ENCODE measurements around the gene ZMAT5.

Gene ZMAT5

GRCh38 chr22:29733362-29734201, 33.2 kb downstream of the ZMAT5 start:
- Histone ChIP-seq H3K27ac (ENCODE audit: low read length) (no peak overlapping the region), H3K79me2 (ENCODE audit: low read length) (no peaks in the 10 kb centered on the region), H3K4me1 (ENCODE audit: low read length) (no peaks in the 10 kb centered on the region), H4K20me1 (ENCODE audit: insufficient read depth, low read length) (no peaks in the 10 kb centered on the region), H3K36me3 (replicated peaks; ENCODE audit: insufficient read depth, low read length) (no peaks in the 10 kb centered on the region), H3K9me2 (replicated peaks; ENCODE audit: insufficient read depth, low read length) (no peaks in the 10 kb centered on the region), H3K4me2 (ENCODE audit: low read depth, low read length) (no peak overlapping the region), H3K9ac (ENCODE audit: low read length) (no peak overlapping the region), H3K27me3 (replicated peaks; ENCODE audit: insufficient read depth, low read length) (no peaks in the 10 kb centered on the region), H2AFZ (ENCODE audit: low read length) (no peak overlapping the region), H3F3A (ENCODE audit: insufficient read depth, low read length) (no peaks in the 10 kb centered on the region), H3K9me3 (replicated peaks; ENCODE audit: insufficient read depth, low read length) (no peaks in the 10 kb centered on the region), H3K4me3 (ENCODE audit: low read length) (no peak overlapping the region)
- TF ChIP-seq EZH2phosphoT487 (IDR thresholded peaks at IDR 0.05; ENCODE audit: low read length) (no peak), EZH2 (optimal IDR thresholded peaks at IDR 0.05; ENCODE audit: low read depth, low read length) (no peak), CTCF (IDR thresholded peaks at IDR 0.05; ENCODE audit: low read length) (no peak)
- DNase-seq: no peak

GRCh38 chr22:29732883-29733282, 33.9 kb downstream of the ZMAT5 start:
- Histone ChIP-seq H3K27ac (ENCODE audit: low read length) (no peak overlapping the region), H3K27me3 (replicated peaks; ENCODE audit: insufficient read depth, low read length) (no peaks in the 10 kb centered on the region), H3K4me2 (ENCODE audit: low read depth, low read length) (no peak overlapping the region), H3K36me3 (replicated peaks; ENCODE audit: insufficient read depth, low read length) (no peaks in the 10 kb centered on the region), H3F3A (ENCODE audit: insufficient read depth, low read length) (no peaks in the 10 kb centered on the region), H3K4me3 (ENCODE audit: low read length) (no peak overlapping the region), H2AFZ (ENCODE audit: low read length) (no peak overlapping the region), H3K9me3 (replicated peaks; ENCODE audit: insufficient read depth, low read length) (no peaks in the 10 kb centered on the region), H3K79me2 (ENCODE audit: low read length) (no peaks in the 10 kb centered on the region), H3K9me2 (replicated peaks; ENCODE audit: insufficient read depth, low read length) (no peaks in the 10 kb centered on the region), H4K20me1 (ENCODE audit: insufficient read depth, low read length) (no peaks in the 10 kb centered on the region), H3K9ac (ENCODE audit: low read length) (no peak overlapping the region), H3K4me1 (ENCODE audit: low read length) (no peaks in the 10 kb centered on the region)
- no peak for DNase-seq
- TF ChIP-seq EZH2 (optimal IDR thresholded peaks at IDR 0.05; ENCODE audit: low read depth, low read length) (no peak), EZH2phosphoT487 (IDR thresholded peaks at IDR 0.05; ENCODE audit: low read length) (no peak), CTCF (IDR thresholded peaks at IDR 0.05; ENCODE audit: low read length) (no peak)

GRCh38 chr22:29731058-29731850, 35.6 kb downstream of the ZMAT5 start:
- Histone ChIP-seq H4K20me1 (ENCODE audit: insufficient read depth, low read length) (no peaks in the 10 kb centered on the region), H2AFZ (ENCODE audit: low read length) (no peak overlapping the region), H3K4me2 (ENCODE audit: low read depth, low read length) (no peak overlapping the region), H3K36me3 (replicated peaks; ENCODE audit: insufficient read depth, low read length) (no peaks in the 10 kb centered on the region), H3K9ac (ENCODE audit: low read length) (no peak overlapping the region), H3F3A (ENCODE audit: insufficient read depth, low read length) (no peaks in the 10 kb centered on the region), H3K4me1 (ENCODE audit: low read length) (no peaks in the 10 kb centered on the region), H3K27me3 (replicated peaks; ENCODE audit: insufficient read depth, low read length) (peaks cover 7% of the 10 kb centered on the region), H3K79me2 (ENCODE audit: low read length) (no peaks in the 10 kb centered on the region), H3K4me3 (ENCODE audit: low read length) (no peak overlapping the region), H3K9me2 (replicated peaks; ENCODE audit: insufficient read depth, low read length) (no peaks in the 10 kb centered on the region), H3K27ac (ENCODE audit: low read length) (no peak overlapping the region), H3K9me3 (replicated peaks; ENCODE audit: insufficient read depth, low read length) (no peaks in the 10 kb centered on the region)
- DNase-seq: no peak
- TF ChIP-seq EZH2phosphoT487 (IDR thresholded peaks at IDR 0.05; ENCODE audit: low read length) (no peak), EZH2 (optimal IDR thresholded peaks at IDR 0.05; ENCODE audit: low read depth, low read length) (no peak), CTCF (IDR thresholded peaks at IDR 0.05; ENCODE audit: low read length) (no peak)

Measured in MM.1S (cell line).